ACC112 (cell line): ENCODE measurements around the gene GZMB.

Experiments used
- H2AFZ ChIP-seq: fragments of 200-600 bp; sonication (generic); one replicate; pipeline ENCODE4 v1.6.0; 2017; ENCODE audit warnings: antibody characterized with exemption, low read length; ENCODE audit not compliant: unreplicated experiment
- H3K27ac ChIP-seq: fragments of 200-600 bp; sonication (generic); 2 replicates; pipeline ENCODE4 v1.5.1; 2014; ENCODE audit warnings: low read depth, mild to moderate bottlenecking, antibody characterized with exemption, low read length, moderate library complexity
- H3K27me3 ChIP-seq: fragments of 200-600 bp; sonication (generic); 2 replicates; pipeline ENCODE4 v1.6.1; 2014; ENCODE audit warnings: mild to moderate bottlenecking, antibody characterized with exemption, low read length, moderate library complexity, mixed read lengths; ENCODE audit not compliant: insufficient read depth
- H3K36me3 ChIP-seq: fragments of 200-600 bp; sonication (generic); 2 replicates; pipeline ENCODE4 v1.6.1; 2016; ENCODE audit warnings: mild to moderate bottlenecking, antibody characterized with exemption, low read length, moderate library complexity, mixed read lengths; ENCODE audit not compliant: insufficient read depth
- H3K4me1 ChIP-seq: fragments of 200-600 bp; sonication (generic); one replicate; pipeline ENCODE4 v1.6.1; 2016; ENCODE audit warnings: low read length, mixed read lengths; ENCODE audit not compliant: insufficient read depth, unreplicated experiment, control insufficient read depth
- H3K4me3 ChIP-seq: fragments of 200-600 bp; sonication (generic); 2 replicates; pipeline ENCODE4 v1.5.1; 2014; ENCODE audit warnings: mild to moderate bottlenecking, low read depth, low read length
- H3K79me2 ChIP-seq: fragments of 200-600 bp; sonication (generic); one replicate; pipeline ENCODE4 v1.6.0; 2016; ENCODE audit warnings: low read length; ENCODE audit not compliant: control insufficient read depth, unreplicated experiment, insufficient read depth

GZMB gene

GRCh38 chr14:24631749-24632335 lies 2.1 kb downstream of the GZMB start:
- no peaks in the 10 kb centered on the region for H3K27me3 ChIP-seq
- no peak overlapping the region for H2AFZ ChIP-seq
- H3K36me3 ChIP-seq = no peaks in the 10 kb centered on the region
- no peak overlapping the region for H3K4me3 ChIP-seq
- no peaks in the 10 kb centered on the region for H3K79me2 ChIP-seq
- no peak overlapping the region for H3K27ac ChIP-seq
- H3K4me1 ChIP-seq = no peaks in the 10 kb centered on the region

GRCh38 chr14:24630872-24631477 lies 3.0 kb downstream of the GZMB start:
- no peak overlapping the region for H2AFZ ChIP-seq
- H3K4me1 ChIP-seq = no peaks in the 10 kb centered on the region
- no peak overlapping the region for H3K27ac ChIP-seq
- H3K4me3 ChIP-seq = no peak overlapping the region
- H3K79me2 ChIP-seq = no peaks in the 10 kb centered on the region
- no peaks in the 10 kb centered on the region for H3K27me3 ChIP-seq
- H3K36me3 ChIP-seq = no peaks in the 10 kb centered on the region

- H3K4me1 ChIP-seq = no peaks in the 10 kb centered on the region
- no peak overlapping the region for H2AFZ ChIP-seq
- no peaks in the 10 kb centered on the region for H3K36me3 ChIP-seq
- no peaks in the 10 kb centered on the region for H3K27me3 ChIP-seq
- H3K4me3 ChIP-seq = no peak overlapping the region
- H3K27ac ChIP-seq = no peak overlapping the region
- H3K79me2 ChIP-seq = no peaks in the 10 kb centered on the region
Observed at GRCh38 chr14:24630087-24630871, 3.7 kb downstream of the GZMB start.

- Histone ChIP-seq H2AFZ (no peak overlapping the region), H3K4me3 (no peak overlapping the region), H3K27ac (no peak overlapping the region), H3K4me1 (no peaks in the 10 kb centered on the region), H3K79me2 (no peaks in the 10 kb centered on the region), H3K27me3 (no peaks in the 10 kb centered on the region), H3K36me3 (no peaks in the 10 kb centered on the region)
Observed at GRCh38 chr14:24629521-24629920, 4.5 kb downstream of the GZMB start.

GRCh38 chr14:24613747-24614146 lies 20.2 kb downstream of the GZMB start:
- Histone ChIP-seq H3K79me2 (no peaks in the 10 kb centered on the region), H3K27ac (no peak overlapping the region), H3K36me3 (no peaks in the 10 kb centered on the region), H3K4me3 (no peak overlapping the region), H2AFZ (no peak overlapping the region), H3K27me3 (no peaks in the 10 kb centered on the region), H3K4me1 (no peaks in the 10 kb centered on the region)

GRCh38 chr14:24613241-24613640 lies 20.7 kb downstream of the GZMB start:
- Histone ChIP-seq H3K27ac (no peak overlapping the region), H3K4me1 (no peaks in the 10 kb centered on the region), H3K36me3 (no peaks in the 10 kb centered on the region), H3K27me3 (no peaks in the 10 kb centered on the region), H3K79me2 (no peaks in the 10 kb centered on the region), H2AFZ (no peak overlapping the region), H3K4me3 (no peak overlapping the region)

- no peak overlapping the region for H3K4me3 ChIP-seq
- no peak overlapping the region for H3K27ac ChIP-seq
- H3K79me2 ChIP-seq = no peaks in the 10 kb centered on the region
- no peaks in the 10 kb centered on the region for H3K4me1 ChIP-seq
- no peak overlapping the region for H2AFZ ChIP-seq
- H3K27me3 ChIP-seq = no peaks in the 10 kb centered on the region
- H3K36me3 ChIP-seq = no peaks in the 10 kb centered on the region
Observed at GRCh38 chr14:24612196-24612595, 21.8 kb downstream of the GZMB start.

GRCh38 chr14:24609655-24610344 lies 24.2 kb downstream of the GZMB start, which contains the start of gene GZMH:
GZMH (minus strand) TSS chr14:24609685; CDS start chr14:24609613, 72 bp downstream.
- no peaks in the 10 kb centered on the region for H3K27me3 ChIP-seq
- H2AFZ ChIP-seq = no peak within 1 kb of the TSS
- no peak within 1 kb of the TSS for H3K27ac ChIP-seq
- no peaks in the 10 kb centered on the region for H3K79me2 ChIP-seq
- no peak within 1 kb of the TSS for H3K4me3 ChIP-seq
- no peaks in the 10 kb centered on the region for H3K36me3 ChIP-seq
- no peaks in the 10 kb centered on the region for H3K4me1 ChIP-seq

GRCh38 chr14:24607635-24608514 lies 26.1 kb downstream of the GZMB start:
- Histone ChIP-seq H3K4me3 (no peak overlapping the region), H3K36me3 (no peaks in the 10 kb centered on the region), H3K27ac (no peak overlapping the region), H3K4me1 (no peaks in the 10 kb centered on the region), H3K27me3 (no peaks in the 10 kb centered on the region; the same call in 1 of the 2 replicates), H2AFZ (no peak overlapping the region), H3K79me2 (no peaks in the 10 kb centered on the region)

- no peak overlapping the region for H3K4me3 ChIP-seq
- no peak overlapping the region for H2AFZ ChIP-seq
- H3K27ac ChIP-seq = no peak overlapping the region
- no peaks in the 10 kb centered on the region for H3K4me1 ChIP-seq
- no peaks in the 10 kb centered on the region for H3K36me3 ChIP-seq
- no peaks in the 10 kb centered on the region for H3K79me2 ChIP-seq
- H3K27me3 ChIP-seq = no peaks in the 10 kb centered on the region; the same call in 1 of the 2 replicates
Observed at GRCh38 chr14:24607081-24607480, 26.9 kb downstream of the GZMB start.
